T47D (cell line): ENCODE data around the gene REM2.
"Not testable (repeated sequence)": the region's sequence is repeated elsewhere in the genome, so short reads cannot be mapped to it uniquely, and the experiment has no call there.

Experiments used
- DNase-seq, 2 experiments: peaks; one replicate each; pipeline versions ENCODE4 v3.0.0 to v3.0.0-alpha.2; 2011 to 2012; ENCODE audit warnings: low read depth in 1 of 2, low spot score in 1 of 2
- JUND ChIP-seq: IDR thresholded peaks from 2 replicates; pipeline ENCODE4 v1.6.1; 2012; ENCODE audit warnings: low read depth
- in situ Hi-C: cut with HindIII; loops from 2 replicates; pipeline ENCODE4 v1.10.0; 2016; ENCODE audit warnings: low sequenced_read_pairs, low pct_unique_long_range_greater_than_20kb

The REM2 gene

DNA sequence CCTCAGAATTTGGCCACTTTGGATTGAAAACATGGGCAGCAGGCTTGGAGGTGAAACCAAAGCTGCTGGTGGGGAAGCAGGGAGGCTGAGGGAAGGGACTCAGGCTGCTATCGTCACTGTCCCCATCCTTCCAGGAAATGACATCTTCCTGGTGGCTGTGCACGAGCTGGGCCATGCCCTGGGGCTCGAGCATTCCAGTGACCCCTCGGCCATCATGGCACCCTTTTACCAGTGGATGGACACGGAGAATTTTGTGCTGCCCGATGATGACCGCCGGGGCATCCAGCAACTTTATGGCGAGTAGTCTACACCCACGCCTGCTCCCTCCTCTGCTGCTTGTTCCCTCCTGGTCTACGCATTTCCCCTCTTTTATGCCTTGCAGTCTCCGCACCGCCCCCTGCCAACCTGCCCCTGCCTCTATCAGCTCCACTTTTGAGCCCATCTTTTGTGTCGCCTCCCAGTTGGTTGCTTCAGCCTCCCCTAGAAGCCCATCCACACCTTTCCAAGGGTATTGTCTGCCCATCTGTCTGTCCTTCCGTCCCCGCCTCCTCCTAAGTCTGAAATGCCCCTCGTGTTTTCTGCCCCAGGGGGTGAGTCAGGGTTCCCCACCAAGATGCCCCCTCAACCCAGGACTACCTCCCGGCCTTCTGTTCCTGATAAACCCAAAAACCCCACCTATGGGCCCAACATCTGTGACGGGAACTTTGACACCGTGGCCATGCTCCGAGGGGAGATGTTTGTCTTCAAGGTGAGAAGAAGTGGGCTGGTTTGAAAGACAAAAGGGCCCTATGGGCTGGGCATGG is 39.7 kb upstream of the REM2 start:
- DNase-seq: no peak
- no peak for TF ChIP-seq JUND
- in situ Hi-C loops: no loop called here

DNA sequence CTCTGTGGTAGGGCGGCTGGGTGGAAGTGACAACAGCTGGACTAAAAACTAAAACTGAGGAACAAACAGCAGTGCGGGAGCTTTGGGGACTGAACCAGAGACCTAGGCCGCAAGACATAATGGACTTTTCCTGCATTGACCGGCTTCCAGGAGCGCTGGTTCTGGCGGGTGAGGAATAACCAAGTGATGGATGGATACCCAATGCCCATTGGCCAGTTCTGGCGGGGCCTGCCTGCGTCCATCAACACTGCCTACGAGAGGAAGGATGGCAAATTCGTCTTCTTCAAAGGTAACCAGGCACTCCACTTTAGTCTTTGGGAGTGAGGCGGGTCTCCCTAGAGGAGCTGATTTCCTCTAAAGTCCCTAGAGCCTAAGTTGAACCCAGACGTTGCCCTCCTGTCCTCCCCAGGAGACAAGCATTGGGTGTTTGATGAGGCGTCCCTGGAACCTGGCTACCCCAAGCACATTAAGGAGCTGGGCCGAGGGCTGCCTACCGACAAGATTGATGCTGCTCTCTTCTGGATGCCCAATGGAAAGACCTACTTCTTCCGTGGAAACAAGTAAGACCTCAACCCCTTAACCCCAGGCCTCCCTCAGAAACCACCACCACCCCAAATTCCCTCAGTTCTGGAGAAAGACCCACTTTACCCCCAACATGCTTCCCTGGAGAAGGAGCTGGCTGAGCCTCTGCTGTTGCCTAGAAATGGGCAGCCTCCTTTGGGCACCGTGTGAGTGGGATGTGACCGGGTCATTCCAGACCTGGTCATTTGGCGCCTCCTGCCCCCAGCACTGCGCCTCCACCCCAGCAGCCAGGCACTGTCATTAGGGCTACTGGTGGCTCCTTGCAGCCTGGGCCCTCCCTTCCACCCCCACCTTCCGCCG is 38.6 kb upstream of the REM2 start:
- in situ Hi-C loops: no loop called here
- DNase-seq: no peak
- no peak for TF ChIP-seq JUND

DNA sequence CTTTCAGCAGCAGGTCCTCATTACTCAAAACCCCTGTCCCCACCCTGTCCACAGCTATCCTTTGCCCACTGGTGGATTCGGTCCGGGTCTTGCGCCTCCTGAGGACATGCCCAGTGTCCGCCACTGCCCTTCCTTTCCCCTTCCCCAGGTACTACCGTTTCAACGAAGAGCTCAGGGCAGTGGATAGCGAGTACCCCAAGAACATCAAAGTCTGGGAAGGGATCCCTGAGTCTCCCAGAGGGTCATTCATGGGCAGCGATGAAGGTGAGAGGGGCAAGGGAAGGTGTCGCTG is 38.0 kb upstream of the REM2 start:
- in situ Hi-C loops: no loop called here
- DNase-seq: no peak
- TF ChIP-seq JUND: no peak

DNA sequence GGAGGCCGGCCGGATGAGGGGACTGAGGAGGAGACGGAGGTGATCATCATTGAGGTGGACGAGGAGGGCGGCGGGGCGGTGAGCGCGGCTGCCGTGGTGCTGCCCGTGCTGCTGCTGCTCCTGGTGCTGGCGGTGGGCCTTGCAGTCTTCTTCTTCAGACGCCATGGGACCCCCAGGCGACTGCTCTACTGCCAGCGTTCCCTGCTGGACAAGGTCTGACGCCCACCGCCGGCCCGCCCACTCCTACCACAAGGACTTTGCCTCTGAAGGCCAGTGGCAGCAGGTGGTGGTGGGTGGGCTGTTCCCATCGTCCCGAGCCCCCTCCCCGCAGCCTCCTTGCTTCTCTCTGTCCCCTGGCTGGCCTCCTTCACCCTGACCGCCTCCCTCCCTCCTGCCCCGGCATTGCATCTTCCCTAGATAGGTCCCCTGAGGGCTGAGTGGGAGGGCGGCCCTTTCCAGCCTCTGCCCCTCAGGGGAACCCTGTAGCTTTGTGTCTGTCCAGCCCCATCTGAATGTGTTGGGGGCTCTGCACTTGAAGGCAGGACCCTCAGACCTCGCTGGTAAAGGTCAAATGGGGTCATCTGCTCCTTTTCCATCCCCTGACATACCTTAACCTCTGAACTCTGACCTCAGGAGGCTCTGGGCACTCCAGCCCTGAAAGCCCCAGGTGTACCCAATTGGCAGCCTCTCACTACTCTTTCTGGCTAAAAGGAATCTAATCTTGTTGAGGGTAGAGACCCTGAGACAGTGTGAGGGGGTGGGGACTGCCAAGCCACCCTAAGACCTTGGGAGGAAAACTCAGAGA is 37.0 kb upstream of the REM2 start:
- in situ Hi-C loops: no loop called here
- TF ChIP-seq JUND: no peak
- DNase-seq: no peak

DNA sequence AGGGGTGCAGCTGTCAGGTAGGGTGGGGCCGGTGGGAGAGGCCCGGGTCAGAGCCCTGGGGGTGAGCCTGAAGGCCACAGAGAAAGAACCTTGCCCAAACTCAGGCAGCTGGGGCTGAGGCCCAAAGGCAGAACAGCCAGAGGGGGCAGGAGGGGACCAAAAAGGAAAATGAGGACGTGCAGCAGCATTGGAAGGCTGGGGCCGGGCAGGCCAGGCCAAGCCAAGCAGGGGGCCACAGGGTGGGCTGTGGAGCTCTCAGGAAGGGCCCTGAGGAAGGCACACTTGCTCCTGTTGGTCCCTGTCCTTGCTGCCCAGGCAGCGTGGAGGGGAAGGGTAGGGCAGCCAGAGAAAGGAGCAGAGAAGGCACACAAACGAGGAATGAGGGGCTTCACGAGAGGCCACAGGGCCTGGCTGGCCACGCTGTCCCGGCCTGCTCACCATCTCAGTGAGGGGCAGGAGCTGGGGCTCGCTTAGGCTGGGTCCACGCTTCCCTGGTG is 36.2 kb upstream of the REM2 start:
- in situ Hi-C loops: no loop called here

DNA sequence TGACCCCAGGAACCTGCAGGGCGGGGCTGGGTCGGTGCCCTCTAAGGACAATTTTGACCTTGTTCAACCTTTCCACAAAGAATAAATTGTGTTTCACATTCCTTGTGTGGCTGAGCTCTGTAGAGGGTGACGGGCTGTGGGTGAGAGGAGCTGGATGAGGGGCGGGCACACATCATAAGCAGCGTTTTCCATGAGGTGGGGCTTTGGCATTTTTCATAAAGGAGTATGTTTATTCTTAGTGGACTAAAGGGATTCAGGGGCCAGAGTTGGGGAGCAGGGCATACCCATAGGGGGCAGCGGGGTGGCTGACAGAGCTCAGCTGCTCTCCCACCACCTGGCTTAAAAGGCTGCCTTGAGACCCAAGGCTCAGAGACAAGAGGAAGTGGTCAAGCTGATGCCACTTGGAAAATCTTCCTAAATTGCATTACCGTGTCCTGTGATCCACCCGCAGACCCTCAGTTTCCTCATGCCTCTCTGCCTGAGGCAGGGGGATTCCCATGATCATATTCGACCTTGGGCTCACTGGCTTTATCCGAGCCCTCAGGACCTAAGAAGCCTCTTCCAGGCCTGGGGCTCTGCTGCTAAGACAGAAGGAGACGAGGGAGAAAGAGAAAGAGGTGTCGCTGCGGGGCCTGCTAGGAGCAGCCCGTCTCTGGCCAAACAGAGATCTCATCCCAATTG is 35.2 kb upstream of the REM2 start:
- DNase-seq: no peak
- in situ Hi-C loops: no loop called here
- TF ChIP-seq JUND: no peak

More for the DNA sequence above, 36.2 kb upstream of the REM2 start:
- TF ChIP-seq JUND: no peak
- DNase-seq: no peak

DNA sequence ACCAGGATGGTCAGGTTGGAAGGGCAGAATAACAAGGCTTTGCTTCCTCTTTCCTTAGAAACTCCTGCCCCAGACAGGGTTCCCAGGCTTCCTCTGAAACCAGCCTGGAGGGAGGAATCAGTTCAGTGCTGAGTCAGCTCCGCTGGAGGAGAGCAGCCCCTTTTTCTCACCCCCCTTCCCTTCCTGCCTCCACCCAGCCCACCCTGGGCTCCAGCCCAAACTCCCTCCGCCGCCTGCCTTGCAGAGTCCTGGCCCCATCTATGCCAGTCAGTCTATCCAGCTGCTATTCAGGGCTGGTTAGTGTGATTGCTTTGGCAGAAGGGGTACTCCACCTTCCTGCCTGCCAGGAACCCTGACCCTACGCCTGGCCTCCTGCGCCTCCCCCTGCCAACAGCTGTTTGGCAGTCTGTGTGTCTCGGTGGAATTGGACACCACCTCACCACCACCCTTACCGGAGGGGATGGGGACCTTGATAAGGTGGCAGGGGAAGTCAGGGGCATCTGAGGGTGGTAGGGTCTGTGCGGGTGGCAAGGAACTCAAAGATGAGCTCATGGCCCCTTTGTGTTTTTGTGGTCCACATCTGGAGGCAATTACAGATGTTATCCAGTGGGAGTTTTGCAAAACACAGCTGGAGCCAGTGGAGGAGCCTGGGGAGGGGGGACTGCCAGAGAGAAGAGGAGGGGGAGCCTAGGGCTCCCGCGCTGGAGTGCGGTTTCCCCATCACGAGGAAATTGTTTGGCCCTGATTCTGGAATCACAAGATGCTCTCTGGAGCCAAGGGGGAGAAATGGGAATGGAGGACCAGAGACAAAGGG is 34.5 kb upstream of the REM2 start:
- in situ Hi-C loops: no loop called here
- TF ChIP-seq JUND: no peak
- no peak for DNase-seq

DNA sequence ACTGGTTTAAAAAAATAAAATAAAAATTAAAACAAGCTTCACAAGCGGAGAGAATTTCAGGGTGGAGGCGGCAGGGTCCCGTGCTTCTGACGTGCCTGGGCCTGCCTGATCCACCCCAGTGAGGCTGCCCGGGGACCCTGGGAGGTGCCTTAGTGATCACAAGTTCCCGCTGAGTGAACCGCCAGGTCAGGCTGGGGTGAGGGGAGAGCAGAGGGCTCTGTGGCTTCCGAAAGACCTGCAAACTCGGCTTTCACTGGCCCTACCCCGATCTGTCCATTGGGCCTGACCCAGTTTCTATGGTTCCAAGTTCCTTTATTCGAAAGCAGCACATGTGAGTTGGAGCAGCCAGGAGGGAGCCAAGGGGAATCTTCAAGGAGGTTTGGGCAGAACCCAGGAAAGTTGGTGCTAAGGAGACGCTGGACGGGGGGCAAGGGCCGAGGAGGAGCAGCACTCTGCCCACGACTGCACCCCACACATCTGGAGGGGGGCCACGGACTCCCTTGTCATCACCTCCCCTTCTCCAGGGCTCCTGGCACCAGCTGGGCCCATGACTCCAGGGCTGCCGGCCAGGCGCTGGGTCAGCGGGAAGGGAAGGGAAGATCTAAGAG is 33.7 kb upstream of the REM2 start:
- TF ChIP-seq JUND: no peak
- DNase-seq: no peak
- in situ Hi-C loops: no loop called here

DNA sequence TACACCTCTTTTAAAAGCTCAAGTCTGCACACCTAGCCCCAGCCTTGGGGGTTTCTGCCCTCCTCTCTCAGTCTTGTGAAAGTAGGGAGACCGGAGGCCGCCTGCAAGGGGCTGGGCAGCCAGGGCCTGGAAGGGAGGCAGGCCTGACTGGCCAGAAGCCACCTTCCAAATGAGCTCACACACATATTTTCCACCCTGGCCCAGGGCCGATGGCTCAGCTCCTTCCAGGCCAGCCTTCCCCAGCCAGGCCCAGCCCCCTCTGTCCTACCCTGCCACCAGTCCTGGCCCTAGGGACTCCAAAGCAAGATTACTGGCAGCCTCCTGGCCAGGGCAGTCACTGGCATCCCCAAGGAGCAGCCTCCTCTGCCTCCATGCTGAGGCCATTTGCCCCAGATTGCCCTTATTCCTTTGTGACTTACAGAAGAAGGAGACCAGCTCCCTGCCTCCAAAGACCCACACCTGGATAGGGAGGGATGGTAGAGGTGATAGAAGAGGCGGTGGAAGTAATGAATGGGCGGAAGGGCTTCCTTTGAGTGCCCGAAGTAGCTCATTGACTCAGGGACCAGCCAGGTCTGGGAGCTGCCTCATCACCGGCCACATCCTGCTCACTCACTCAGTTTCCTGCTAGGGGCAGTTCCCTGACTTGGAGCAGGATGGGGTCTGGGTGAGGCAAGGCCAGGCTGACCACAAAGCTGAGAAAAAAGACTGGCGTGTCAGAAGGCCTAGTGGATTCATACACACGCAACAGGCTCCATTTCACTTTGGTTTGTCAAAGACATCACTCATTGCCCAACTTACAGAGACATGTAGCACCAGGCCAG is 31.9 kb upstream of the REM2 start:
- in situ Hi-C loops: no loop called here
- DNase-seq: no peak
- TF ChIP-seq JUND: no peak

DNA sequence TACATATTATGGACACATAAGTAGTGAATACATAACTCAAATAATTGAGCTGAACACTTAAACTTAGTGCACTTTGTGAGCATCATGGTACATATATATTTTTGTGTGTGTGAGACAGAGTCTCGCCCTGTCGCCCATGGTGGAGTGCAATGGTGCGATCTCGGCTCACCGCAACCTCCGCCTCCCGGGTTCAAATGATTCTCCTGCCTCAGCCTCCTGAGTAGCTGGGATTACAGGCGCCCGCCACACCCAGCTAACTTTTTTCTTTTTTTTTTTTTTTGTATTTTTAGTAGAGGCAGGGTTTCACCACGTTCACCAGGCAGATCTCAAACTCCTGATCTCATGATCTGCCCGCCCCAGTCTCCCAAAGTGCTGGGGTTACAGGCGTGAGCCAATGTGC is 30.8 kb upstream of the REM2 start:
- DNase-seq, in situ Hi-C loops: not testable (repeated sequence)
